CD4-positive, CD25-positive, alpha-beta regulatory T cell (primary cell): ENCODE results near the gene DIAPH1. TPM values are rescaled to one million over a fixed set of nuclear protein-coding genes. Genes with fewer than 3 reads are reported as not detected.

Experiments
- ATAC-seq, 2 donors: fragments of 150-1000 bp; cut with Tn5 transposase; one replicate each; pipeline ENCODE4 v1.10.0; 2021; ENCODE audit warnings: low read depth in 2 of 2, moderate number of reproducible peaks in 2 of 2, moderate library complexity in 1 of 2
- DNase-seq, 3 donors: peaks; one replicate each; pipeline versions ENCODE4 v3.0.0 to v3.0.0-alpha.2; 2012 to 2022; ENCODE audit warnings: mixed read lengths in 1 of 3
- H3K27ac ChIP-seq: one replicate; pipeline ENCODE4 v1.7.0; 2013; ENCODE audit warnings: mild to moderate bottlenecking, low read length; ENCODE audit not compliant: insufficient read depth, poor library complexity, severe bottlenecking
- H3K27me3 ChIP-seq: one replicate; pipeline ENCODE4 v1.7.0; 2013; ENCODE audit warnings: low read length; ENCODE audit not compliant: control insufficient read depth, insufficient read depth
- H3K36me3 ChIP-seq: one replicate; pipeline ENCODE4 v1.7.0; 2013; ENCODE audit warnings: mild to moderate bottlenecking, low read length, moderate library complexity; ENCODE audit not compliant: control insufficient read depth, insufficient read depth
- H3K4me1 ChIP-seq: 2 replicates; pipeline ENCODE4 v1.7.0; 2013; ENCODE audit warnings: mild to moderate bottlenecking, low read length; ENCODE audit not compliant: insufficient read depth, control insufficient read depth, poor library complexity, severe bottlenecking
- H3K4me3 ChIP-seq: one replicate; pipeline ENCODE4 v1.7.0; 2013; ENCODE audit warnings: low read depth, mild to moderate bottlenecking, low read length, moderate library complexity
- H3K9me3 ChIP-seq, 2 experiments: 1 replicate in 1 of 2; 2 replicates in 1 of 2; pipeline ENCODE4 v1.7.0; 2013; ENCODE audit warnings: low read length in 2 of 2, mild to moderate bottlenecking in 1 of 2, moderate library complexity in 1 of 2; ENCODE audit not compliant: control insufficient read depth in 2 of 2
- H3K27ac Mint-ChIP-seq, 3 donors: one replicate each; pipeline ENCODE4 v1.8.0; 2020 to 2022; ENCODE audit warnings: mild to moderate bottlenecking in 3 of 3, mixed read lengths in 3 of 3, moderate library complexity in 2 of 3
- H3K27me3 Mint-ChIP-seq: one replicate; pipeline ENCODE4 v1.8.0; 2022; ENCODE audit warnings: mild to moderate bottlenecking, mixed read lengths
- H3K36me3 Mint-ChIP-seq: one replicate; pipeline ENCODE4 v1.8.0; 2020; ENCODE audit warnings: mixed read lengths
- H3K4me1 Mint-ChIP-seq, 4 donors: one replicate each; pipeline ENCODE4 v1.8.0; 2020 to 2022; ENCODE audit warnings: mixed read lengths in 4 of 4, mild to moderate bottlenecking in 1 of 4
- H3K4me3 Mint-ChIP-seq, 4 donors: one replicate each; pipeline ENCODE4 v1.8.0; 2020 to 2022; ENCODE audit warnings: mild to moderate bottlenecking in 4 of 4, mixed read lengths in 4 of 4, moderate library complexity in 3 of 4
- H3K9me3 Mint-ChIP-seq, 7 donors: one replicate each; pipeline ENCODE4 v1.8.0; 2020 to 2022; ENCODE audit warnings: mixed read lengths in 7 of 7, mild to moderate bottlenecking in 3 of 7, moderate library complexity in 2 of 7
- polyA plus RNA-seq, 4 donors: library from polyadenylated mRNA; unstranded; fragments of 300-500 nt; fragmentation: Illumina TruSeq; gene quantifications; one replicate each; pipeline ENCODE4 v1.2.3, GENCODE V29; 2021
- total RNA-seq: library from RNA; stranded (reverse); gene quantifications from one replicate; pipeline ENCODE4 v1.2.3, GENCODE V29; 2022

DIAPH1 gene
- total and polyA plus RNA-seq, 5 donors from 2014 or later, result 86.1 to 287 (median 91.3) TPM

GRCh38 chr5:141486091-141486490 lies 132.7 kb downstream of the DIAPH1 start:
- ATAC-seq (no peak), DNase-seq (no peak)
- Mint-ChIP-seq H3K4me1 (peaks cover 0 to 15% (median 5%) of the 10 kb centered on the region in 4 donors), H3K27me3 (peaks cover 82% of the 10 kb centered on the region), H3K4me3 (no peak overlapping the region), H3K27ac (no peak overlapping the region), H3K36me3 (no peaks in the 10 kb centered on the region), H3K9me3 (peaks cover 0 to 2% (median 0%) of the 10 kb centered on the region in 7 donors)
- Histone ChIP-seq H3K4me3 (no peak overlapping the region), H3K4me1 (peaks cover 4% of the 10 kb centered on the region), H3K27me3 (peaks cover 39% of the 10 kb centered on the region), H3K36me3 (no peaks in the 10 kb centered on the region), H3K27ac (no peak overlapping the region), H3K9me3 (no peaks in the 10 kb centered on the region)

- ATAC-seq (no peak), DNase-seq (no peak)
- Histone ChIP-seq H3K27me3 (peaks cover 36% of the 10 kb centered on the region), H3K4me1 (peaks cover 4% of the 10 kb centered on the region), H3K4me3 (no peak overlapping the region), H3K27ac (no peak overlapping the region), H3K36me3 (no peaks in the 10 kb centered on the region), H3K9me3 (no peaks in the 10 kb centered on the region)
- peaks cover 0 to 12% (median 5%) of the 10 kb centered on the region in 4 donors for H3K4me1 Mint-ChIP-seq
- H3K9me3 Mint-ChIP-seq, result peaks cover 0 to 2% (median 0%) of the 10 kb centered on the region in 7 donors
- H3K27ac Mint-ChIP-seq, result no peak overlapping the region
- H3K27me3 Mint-ChIP-seq, result peaks cover 82% of the 10 kb centered on the region
- H3K4me3 Mint-ChIP-seq, result peak overlapping the region in 2 of 4 donors; percentile 22 to 41
- no peaks in the 10 kb centered on the region for H3K36me3 Mint-ChIP-seq
Measured at GRCh38 chr5:141485321-141486055, 133.3 kb downstream of the DIAPH1 start.

- peak within 1 kb of the TSS in 2 of 4 donors; percentile 34 to 41 for H3K4me3 Mint-ChIP-seq
- peaks cover 85% of the 10 kb centered on the region for H3K27me3 Mint-ChIP-seq
- no peaks in the 10 kb centered on the region for H3K9me3 ChIP-seq
- H3K27me3 ChIP-seq, result peaks cover 35% of the 10 kb centered on the region
- H3K4me1 Mint-ChIP-seq, result peaks cover 0 to 12% (median 5%) of the 10 kb centered on the region in 4 donors
- ATAC-seq (no peak), DNase-seq (no peak)
- peaks cover 4% of the 10 kb centered on the region for H3K4me1 ChIP-seq
- H3K36me3 Mint-ChIP-seq, result no peaks in the 10 kb centered on the region
- no peak within 1 kb of the TSS for H3K27ac Mint-ChIP-seq
- no peaks in the 10 kb centered on the region for H3K36me3 ChIP-seq
- H3K9me3 Mint-ChIP-seq, result peaks cover 0 to 2% (median 0%) of the 10 kb centered on the region in 7 donors
- H3K4me3 ChIP-seq, result no peak within 1 kb of the TSS
- no peak within 1 kb of the TSS for H3K27ac ChIP-seq
Measured at GRCh38 chr5:141484641-141485311, 134.0 kb downstream of the DIAPH1 start, which contains the start of gene PCDHGC4. Gene PCDHGC4, plus strand, starts transcription at chr5:141485030. Its CDS starts 144 bp downstream, at chr5:141485174.

- Mint-ChIP-seq H3K4me1 (peaks cover 0 to 12% (median 5%) of the 10 kb centered on the region in 4 donors), H3K36me3 (no peaks in the 10 kb centered on the region), H3K27ac (no peak overlapping the region), H3K4me3 (no peak overlapping the region), H3K27me3 (peaks cover 85% of the 10 kb centered on the region), H3K9me3 (peaks cover 0 to 2% (median 0%) of the 10 kb centered on the region in 7 donors)
- H3K4me1 ChIP-seq, result peaks cover 4% of the 10 kb centered on the region
- no peak overlapping the region for H3K27ac ChIP-seq
- DNase-seq (no peak), ATAC-seq (no peak)
- H3K27me3 ChIP-seq, result peaks cover 40% of the 10 kb centered on the region
- H3K36me3 ChIP-seq, result no peaks in the 10 kb centered on the region
- no peak overlapping the region for H3K4me3 ChIP-seq
- no peaks in the 10 kb centered on the region for H3K9me3 ChIP-seq
Measured at GRCh38 chr5:141484310-141484640, 134.5 kb downstream of the DIAPH1 start.

- H3K36me3 ChIP-seq, result no peaks in the 10 kb centered on the region
- Mint-ChIP-seq H3K4me1 (peaks cover 0 to 12% (median 5%) of the 10 kb centered on the region in 4 donors), H3K27ac (no peak overlapping the region), H3K9me3 (peaks cover 0 to 2% (median 0%) of the 10 kb centered on the region in 7 donors), H3K27me3 (peaks cover 82% of the 10 kb centered on the region), H3K36me3 (no peaks in the 10 kb centered on the region), H3K4me3 (no peak overlapping the region)
- H3K9me3 ChIP-seq, result no peaks in the 10 kb centered on the region
- no peak overlapping the region for H3K27ac ChIP-seq
- H3K4me1 ChIP-seq, result peaks cover 4% of the 10 kb centered on the region
- H3K27me3 ChIP-seq, result peaks cover 42% of the 10 kb centered on the region
- DNase-seq, result no peak
- ATAC-seq, result no peak
- H3K4me3 ChIP-seq, result no peak overlapping the region
Measured at GRCh38 chr5:141483902-141484301, 134.9 kb downstream of the DIAPH1 start.

GRCh38 chr5:141479776-141480175 lies 139.0 kb downstream of the DIAPH1 start:
- Mint-ChIP-seq H3K36me3 (no peaks in the 10 kb centered on the region), H3K4me1 (peaks cover 0 to 26% (median 15%) of the 10 kb centered on the region in 4 donors), H3K27ac (no peak overlapping the region), H3K9me3 (peaks cover 0 to 2% (median 0%) of the 10 kb centered on the region in 7 donors), H3K4me3 (no peak overlapping the region), H3K27me3 (peaks cover 84% of the 10 kb centered on the region)
- ATAC-seq, result no peak
- Histone ChIP-seq H3K4me1 (peaks cover 21% of the 10 kb centered on the region), H3K27me3 (peaks cover 54% of the 10 kb centered on the region), H3K4me3 (no peak overlapping the region), H3K36me3 (no peaks in the 10 kb centered on the region), H3K9me3 (no peaks in the 10 kb centered on the region), H3K27ac (no peak overlapping the region)
- DNase-seq, result no peak

- DNase-seq (no peak), ATAC-seq (no peak)
- Mint-ChIP-seq H3K27ac (no peak overlapping the region), H3K4me3 (no peak overlapping the region), H3K27me3 (peaks cover 78% of the 10 kb centered on the region), H3K36me3 (no peaks in the 10 kb centered on the region), H3K9me3 (peaks cover 0 to 2% (median 0%) of the 10 kb centered on the region in 7 donors), H3K4me1 (peaks cover 0 to 22% (median 13%) of the 10 kb centered on the region in 4 donors)
- Histone ChIP-seq H3K9me3 (no peaks in the 10 kb centered on the region), H3K36me3 (no peaks in the 10 kb centered on the region), H3K27me3 (peaks cover 53% of the 10 kb centered on the region), H3K4me3 (no peak overlapping the region), H3K4me1 (peaks cover 17% of the 10 kb centered on the region), H3K27ac (no peak overlapping the region)
Measured at GRCh38 chr5:141478321-141478945, 140.4 kb downstream of the DIAPH1 start.
